ENCODE measurements around the gene SPAG7.
A peak's percentile ranks its signal among the peaks of the same experiment; 100 is the strongest.

The SPAG7 gene

GRCh38 chr17:4969047-4969550, 1.5 kb upstream of the SPAG7 start (continued):
- TF ChIP-seq ZNF398 (tag by site-specific recombination; IDR thresholded peaks at IDR 0.05) (peak; percentile 25; the same call in 1 of the 2 replicates), ZNF660 (tag by site-specific recombination; IDR thresholded peaks at IDR 0.05) (peak; percentile 33; the same call in 1 of the 2 replicates), ZNF692 (tag by site-specific recombination; IDR thresholded peaks at IDR 0.05) (0 out of 2 replicates have a peak, but pooled peaks have one; percentile 16), RBAK (tag by site-specific recombination; IDR thresholded peaks at IDR 0.05) (no peak), ZNF292 (tag by site-specific recombination; IDR thresholded peaks at IDR 0.05; ENCODE audit: borderline replicate concordance, low read depth) (no peak), ZFP69B (tag by site-specific recombination; IDR thresholded peaks at IDR 0.05) (0 out of 2 replicates have a peak, but pooled peaks have one; percentile 30), ZNF280D (tag by site-specific recombination; IDR thresholded peaks at IDR 0.05) (no peak), ZNF324 (tag by site-specific recombination; IDR thresholded peaks at IDR 0.05) (0 out of 2 replicates have a peak, but pooled peaks have one; percentile 52), ZNF624 (tag by site-specific recombination; IDR thresholded peaks at IDR 0.05) (no peak), ZNF558 (tag by site-specific recombination; IDR thresholded peaks at IDR 0.05) (0 out of 2 replicates have a peak, but pooled peaks have one; percentile 24), ZNF530 (tag by site-specific recombination; IDR thresholded peaks at IDR 0.05; ENCODE audit: low read depth) (peak; percentile 42; the same call in 1 of the 2 replicates), ZBTB44 (tag by site-specific recombination; IDR thresholded peaks at IDR 0.05) (no peak), ZNF645 (tag by site-specific recombination; IDR thresholded peaks at IDR 0.05) (no peak), SETDB1 (IDR thresholded peaks at IDR 0.05; ENCODE audit: insufficient read length, low read length) (no peak), ZNF449 (tag by site-specific recombination; IDR thresholded peaks at IDR 0.05) (no peak), ZNF654 (tag by site-specific recombination; IDR thresholded peaks at IDR 0.05; ENCODE audit: low read depth) (no peak)
